ENCODE data around the gene NUP42. TPM values are rescaled to one million over a fixed set of nuclear protein-coding genes. Genes with fewer than 3 reads are reported as not detected.
A peak's percentile ranks its signal among the peaks of the same experiment; 100 is the strongest.

NUP42 gene
- total RNA-seq, 6 experiments from 2014 or later: 13.5 to 19.9 (median 19.1) TPM

DNA sequence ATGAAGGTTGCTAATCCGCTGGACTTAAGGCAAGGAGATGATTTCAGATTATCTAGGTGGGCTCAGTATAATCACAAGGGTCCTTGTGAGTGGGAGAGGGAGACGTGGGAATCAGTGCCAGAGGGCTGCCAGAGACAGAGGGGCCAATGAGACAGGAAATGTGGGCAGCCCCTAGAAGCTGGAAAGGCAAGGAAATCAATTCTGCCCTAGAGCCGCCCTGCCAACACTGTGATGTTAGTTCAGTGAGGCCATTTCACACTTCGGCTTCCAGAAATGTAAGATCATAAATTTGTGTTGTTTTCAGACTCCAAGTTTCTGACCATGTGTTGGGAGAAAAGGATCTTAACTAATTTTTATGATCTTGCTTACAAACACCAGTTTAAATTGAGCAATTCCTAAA, 61.1 kb downstream of the NUP42 start:
- Mint-ChIP-seq H3K4me3 (no peak overlapping the region), H3K27ac (no peak overlapping the region), H3K27me3 (ENCODE audit: insufficient read depth) (no peaks in the 10 kb centered on the region), H3K4me1 (ENCODE audit: low read depth) (peaks cover 42% of the 10 kb centered on the region), H3K36me3 (ENCODE audit: low read depth) (no peaks in the 10 kb centered on the region), H3K9me3 (no peaks in the 10 kb centered on the region)
- no peak for DNase-seq
- TF ChIP-seq, protein P1, sequence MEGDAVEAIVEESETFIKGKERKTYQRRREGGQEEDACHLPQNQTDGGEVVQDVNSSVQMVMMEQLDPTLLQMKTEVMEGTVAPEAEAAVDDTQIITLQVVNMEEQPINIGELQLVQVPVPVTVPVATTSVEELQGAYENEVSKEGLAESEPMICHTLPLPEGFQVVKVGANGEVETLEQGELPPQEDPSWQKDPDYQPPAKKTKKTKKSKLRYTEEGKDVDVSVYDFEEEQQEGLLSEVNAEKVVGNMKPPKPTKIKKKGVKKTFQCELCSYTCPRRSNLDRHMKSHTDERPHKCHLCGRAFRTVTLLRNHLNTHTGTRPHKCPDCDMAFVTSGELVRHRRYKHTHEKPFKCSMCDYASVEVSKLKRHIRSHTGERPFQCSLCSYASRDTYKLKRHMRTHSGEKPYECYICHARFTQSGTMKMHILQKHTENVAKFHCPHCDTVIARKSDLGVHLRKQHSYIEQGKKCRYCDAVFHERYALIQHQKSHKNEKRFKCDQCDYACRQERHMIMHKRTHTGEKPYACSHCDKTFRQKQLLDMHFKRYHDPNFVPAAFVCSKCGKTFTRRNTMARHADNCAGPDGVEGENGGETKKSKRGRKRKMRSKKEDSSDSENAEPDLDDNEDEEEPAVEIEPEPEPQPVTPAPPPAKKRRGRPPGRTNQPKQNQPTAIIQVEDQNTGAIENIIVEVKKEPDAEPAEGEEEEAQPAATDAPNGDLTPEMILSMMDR (IDR thresholded peaks at IDR 0.05): no peak

DNA sequence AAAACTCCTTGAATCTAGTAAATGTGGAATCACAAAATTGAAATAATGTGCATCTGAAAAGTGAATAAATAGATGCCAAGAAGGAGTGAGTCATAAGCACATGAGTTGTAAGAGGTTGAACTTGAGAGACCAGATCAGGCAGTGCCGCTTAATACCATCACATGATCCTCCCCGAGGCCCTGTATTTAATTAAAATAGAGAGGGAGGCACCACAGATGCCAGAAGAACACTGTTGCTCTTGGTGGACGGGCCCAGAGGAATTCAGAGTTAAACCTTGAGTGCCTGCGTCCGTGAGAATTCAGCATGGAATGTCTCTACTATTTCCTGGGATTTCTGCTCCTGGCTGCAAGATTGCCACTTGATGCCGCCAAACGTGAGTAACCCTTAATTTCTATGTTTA, 64.7 kb downstream of the NUP42 start, which contains the start of gene GPNMB:
Gene GPNMB, plus strand, starts transcription at position 221 of the 400 bp plus-strand sequence. Its CDS starts 83 bp downstream, at position 304.
- TF ChIP-seq, protein P1 (IDR thresholded peaks at IDR 0.05): no peak
- Mint-ChIP-seq H3K36me3 (ENCODE audit: low read depth) (peaks cover 25% of the 10 kb centered on the region; the same call in 1 of the 2 replicates), H3K9me3 (no peaks in the 10 kb centered on the region), H3K27me3 (ENCODE audit: insufficient read depth) (no peaks in the 10 kb centered on the region), H3K4me1 (ENCODE audit: low read depth) (peaks cover 46% of the 10 kb centered on the region), H3K4me3 (peak within 1 kb of the TSS; percentile 87), H3K27ac (peak within 1 kb of the TSS; percentile 89)
- DNase-seq: peak; percentile 94

DNA sequence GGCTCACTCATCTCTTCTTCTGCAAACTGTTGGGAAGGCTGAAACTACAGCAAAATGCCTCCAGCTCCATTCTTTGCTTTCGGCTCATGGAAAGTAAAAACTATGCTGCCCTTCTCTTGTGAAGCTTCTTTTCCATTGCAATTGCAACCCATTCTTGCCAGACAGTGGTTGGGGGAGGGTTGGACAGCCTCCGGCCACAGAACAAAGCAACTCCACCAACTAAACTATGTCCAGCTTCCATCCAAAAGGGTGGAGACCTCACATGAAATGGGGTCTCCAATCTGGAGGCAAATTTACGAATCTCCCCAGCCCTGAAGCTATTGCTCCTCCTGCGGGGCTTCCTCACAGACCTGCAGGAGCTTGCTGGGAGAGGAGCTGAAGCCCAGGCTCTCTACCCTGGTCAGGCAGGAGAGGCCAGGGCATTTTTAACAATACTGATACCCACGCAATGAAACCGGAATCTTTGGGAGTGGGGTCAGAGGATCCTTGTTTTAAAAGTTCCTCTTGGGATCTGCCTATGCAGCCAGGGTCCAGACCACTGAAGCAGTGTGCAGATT, 65.3 kb downstream of the NUP42 start:
- Mint-ChIP-seq H3K4me1 (ENCODE audit: low read depth) (peaks cover 46% of the 10 kb centered on the region), H3K9me3 (no peaks in the 10 kb centered on the region), H3K27me3 (ENCODE audit: insufficient read depth) (no peaks in the 10 kb centered on the region), H3K4me3 (peak overlapping the region; percentile 87), H3K36me3 (ENCODE audit: low read depth) (peaks cover 31% of the 10 kb centered on the region; the same call in 1 of the 2 replicates), H3K27ac (peak overlapping the region; percentile 89)
- TF ChIP-seq, protein P1 (IDR thresholded peaks at IDR 0.05): no peak
- no peak for DNase-seq

DNA sequence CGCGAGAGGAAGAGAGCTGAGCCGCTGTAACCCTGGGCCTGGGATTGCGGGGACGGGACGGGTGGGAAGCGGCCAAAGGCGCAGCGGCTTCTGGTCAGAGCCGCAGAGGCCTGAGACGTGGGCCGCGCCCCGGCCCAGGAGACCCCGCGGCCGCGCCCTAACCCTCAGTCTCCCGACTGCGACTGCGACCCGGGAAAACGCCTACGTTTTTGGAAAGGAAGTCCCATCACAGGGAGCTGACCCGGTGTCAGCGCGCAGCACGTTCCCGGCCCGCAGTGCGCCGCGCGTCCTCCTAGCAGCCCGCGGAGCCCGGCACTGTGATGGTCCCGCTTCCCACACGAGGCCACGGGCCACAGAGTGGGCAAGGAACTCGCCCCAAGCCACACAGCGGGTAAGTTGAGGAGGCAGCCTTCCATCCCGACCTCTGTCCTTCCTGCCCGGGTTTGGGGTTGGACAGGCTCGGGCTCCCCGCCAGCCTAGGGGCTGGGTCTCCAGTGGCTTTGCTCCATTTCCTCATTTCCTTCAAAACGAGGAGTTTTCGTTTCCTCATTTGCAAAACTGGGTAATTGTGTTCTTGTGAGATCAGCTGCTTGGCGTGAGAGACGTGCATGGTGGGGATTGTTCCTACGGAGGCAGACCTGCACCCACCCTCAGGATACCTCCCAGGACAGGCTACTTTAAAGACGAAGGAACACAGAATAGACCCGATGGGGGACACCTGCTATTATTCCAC, 65.9 kb downstream of the NUP42 start:
- TF ChIP-seq, protein P1 (IDR thresholded peaks at IDR 0.05): no peak
- H3K4me1 Mint-ChIP-seq (ENCODE audit: low read depth): peaks cover 40% of the 10 kb centered on the region
- H3K27me3 Mint-ChIP-seq (ENCODE audit: insufficient read depth): no peaks in the 10 kb centered on the region
- peak overlapping the region; percentile 87 for H3K4me3 Mint-ChIP-seq
- no peaks in the 10 kb centered on the region for H3K9me3 Mint-ChIP-seq
- H3K36me3 Mint-ChIP-seq (ENCODE audit: low read depth): peaks cover 34% of the 10 kb centered on the region; the same call in 1 of the 2 replicates
- peak overlapping the region; percentile 89 for H3K27ac Mint-ChIP-seq
- no peak for DNase-seq

DNA sequence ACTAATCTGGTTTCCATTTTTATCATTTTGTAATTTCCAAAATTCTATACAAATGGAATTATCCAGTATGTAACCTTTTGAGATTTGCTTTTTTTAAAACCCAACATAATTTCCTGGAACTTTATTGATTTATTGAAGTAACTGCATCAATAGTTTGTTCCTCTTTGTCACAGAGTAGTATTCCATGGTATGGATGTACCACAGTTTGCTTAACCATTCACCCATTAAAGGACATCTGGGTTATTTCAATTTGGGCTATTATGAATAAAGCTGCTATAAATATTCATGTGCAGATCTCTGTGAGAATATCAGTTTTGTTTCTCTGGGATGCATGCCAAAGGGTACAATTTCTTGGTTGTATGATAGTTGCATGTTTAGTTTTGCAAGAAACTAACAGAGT, 67.6 kb downstream of the NUP42 start:
- Mint-ChIP-seq H3K27ac (no peak overlapping the region), H3K4me3 (no peak overlapping the region), H3K27me3 (ENCODE audit: insufficient read depth) (no peaks in the 10 kb centered on the region), H3K36me3 (ENCODE audit: low read depth) (peaks cover 34% of the 10 kb centered on the region; the same call in 1 of the 2 replicates), H3K4me1 (ENCODE audit: low read depth) (peaks cover 24% of the 10 kb centered on the region), H3K9me3 (no peaks in the 10 kb centered on the region)
- no peak for DNase-seq
- TF ChIP-seq, protein P1 (IDR thresholded peaks at IDR 0.05): no peak

Other genes starting within 250 kb of the NUP42 start
- 100 to 1,000 TPM in 1 of 6 experiments, 10 to 100 TPM in 5; 88.5 to 104 (median 95.0) TPM for gene HYCC1, start 167.9 kb upstream of the NUP42 start, total RNA-seq (2021; fragmentation: NEBNext Ultra II Directional; extraction: Animal tissue kit (Norgen Biotek cat#: 25700))
- gene KLHL7, start 76.3 kb upstream of the NUP42 start, total RNA-seq (2021; fragmentation: NEBNext Ultra II Directional; extraction: Animal tissue kit (Norgen Biotek cat#: 25700)): 10 to 100 TPM; 23.1 to 31.2 (median 29.5) TPM
- 10 to 100 TPM; 19.3 to 48.8 (median 44.1) TPM for gene GPNMB, start 64.7 kb downstream of the NUP42 start, total RNA-seq (2021; fragmentation: NEBNext Ultra II Directional; extraction: Animal tissue kit (Norgen Biotek cat#: 25700))
- 10 to 100 TPM; 74.3 to 87.8 (median 79.6) TPM for gene MALSU1, start 117.3 kb downstream of the NUP42 start, total RNA-seq (2021; fragmentation: NEBNext Ultra II Directional; extraction: Animal tissue kit (Norgen Biotek cat#: 25700))